Tibial nerve (tissue), 4 donors: ENCODE data around the gene ELAPOR2.

Experiments
- CTCF ChIP-seq, 5 experiments: fragments of 200-600 bp in 3 of 5; fragments of 450-650 bp in 2 of 5; sonication (generic) in 3 of 5; IDR thresholded peaks; one replicate each; pipeline ENCODE4 v1.5.1; 2016 to 2019; ENCODE audit warnings: antibody characterized with exemption in 5 of 5, mild to moderate bottlenecking in 3 of 5, moderate library complexity in 2 of 5
- EP300 ChIP-seq, 2 donors: sonication (generic); formaldehyde crosslinking; IDR thresholded peaks; one replicate each; pipeline ENCODE4 v1.6.1; 2017; ENCODE audit warnings: antibody characterized with exemption in 2 of 2, mild to moderate bottlenecking in 1 of 2
- POLR2A ChIP-seq, 2 donors: fragments of 450-650 bp; IDR thresholded peaks; one replicate each; pipeline ENCODE4 v1.6.1; 2017; ENCODE audit warnings: antibody characterized with exemption in 2 of 2, mild to moderate bottlenecking in 2 of 2, moderate library complexity in 2 of 2

- no peak for TF ChIP-seq CTCF (IDR thresholded peaks at IDR 0.05)
- no peak for TF ChIP-seq EP300 (IDR thresholded peaks at IDR 0.05)
- no peak for TF ChIP-seq POLR2A (IDR thresholded peaks at IDR 0.05)
Observed at GRCh38 chr7:87028636-87029035, 30.8 kb downstream of the ELAPOR2 start.
